NCI-H1694 treated with DMSO at 0.1 percent for 48 hours (cell line): ENCODE measurements around the gene FRAT2.
"Not testable (repeated sequence)": the region's sequence is repeated elsewhere in the genome, so short reads cannot be mapped to it uniquely, and the experiment has no call there.

Experiments
- DNase-seq: peaks from one replicate; lab custom pipeline; 2025; lab: John Stamatoyannopoulos, UW

Gene FRAT2

DNA sequence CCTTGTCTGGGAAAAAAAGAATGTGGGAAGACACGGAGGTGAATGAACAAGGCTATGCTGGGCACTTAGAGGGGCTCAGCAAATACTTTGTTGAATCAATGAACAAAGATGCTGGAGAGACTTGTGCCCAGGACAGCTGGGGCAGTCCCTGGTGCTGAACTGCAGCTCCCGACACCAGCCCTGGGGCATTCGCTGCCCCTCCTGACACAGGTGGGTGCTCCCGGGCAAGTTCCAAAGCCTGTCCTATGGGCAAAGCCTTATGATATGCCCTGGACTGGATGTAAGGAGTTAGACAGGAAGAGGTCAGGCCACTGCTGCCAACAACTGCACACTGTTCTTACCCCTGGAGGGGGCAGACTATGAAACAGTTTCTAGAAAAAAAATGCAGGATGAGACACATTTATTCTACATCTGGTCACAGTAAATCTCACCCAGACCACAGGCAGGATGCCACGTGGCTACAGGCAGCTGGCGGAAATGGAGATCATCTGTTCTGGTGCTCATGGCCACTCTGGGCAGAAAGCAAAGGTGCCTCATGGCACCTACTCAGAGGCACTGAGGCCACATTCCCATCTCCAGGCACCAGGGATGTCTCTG is 21.9 kb upstream of the FRAT2 start:
- no peak for DNase-seq

GRCh38 chr10:97355571-97355975 is 21.0 kb upstream of the FRAT2 start:
- no peak for DNase-seq

GRCh38 chr10:97353945-97354344 is 19.4 kb upstream of the FRAT2 start:
- no peak for DNase-seq

- DNase-seq = no peak
Measured at GRCh38 chr10:97349752-97350513, 15.4 kb upstream of the FRAT2 start.

DNA sequence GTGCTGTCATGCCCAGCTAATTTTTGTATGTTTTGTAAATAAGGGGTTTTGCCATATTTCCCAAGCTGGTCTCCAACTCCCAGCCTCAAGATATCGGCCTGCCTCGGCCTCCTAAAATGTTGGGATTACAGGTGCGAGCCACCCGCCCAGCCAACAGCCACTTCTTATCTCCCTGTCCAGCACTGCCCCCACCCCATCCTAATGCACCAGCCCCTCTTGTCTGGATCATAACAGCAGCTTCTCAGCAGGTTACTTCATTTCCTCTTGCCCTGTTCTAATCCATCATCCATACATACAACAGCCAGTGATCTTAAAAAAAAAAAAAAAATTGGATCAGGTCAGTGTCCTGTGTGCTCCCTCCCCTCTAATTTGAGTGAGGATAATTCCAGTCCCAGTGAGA is 12.8 kb upstream of the FRAT2 start:
- DNase-seq = no peak

DNA sequence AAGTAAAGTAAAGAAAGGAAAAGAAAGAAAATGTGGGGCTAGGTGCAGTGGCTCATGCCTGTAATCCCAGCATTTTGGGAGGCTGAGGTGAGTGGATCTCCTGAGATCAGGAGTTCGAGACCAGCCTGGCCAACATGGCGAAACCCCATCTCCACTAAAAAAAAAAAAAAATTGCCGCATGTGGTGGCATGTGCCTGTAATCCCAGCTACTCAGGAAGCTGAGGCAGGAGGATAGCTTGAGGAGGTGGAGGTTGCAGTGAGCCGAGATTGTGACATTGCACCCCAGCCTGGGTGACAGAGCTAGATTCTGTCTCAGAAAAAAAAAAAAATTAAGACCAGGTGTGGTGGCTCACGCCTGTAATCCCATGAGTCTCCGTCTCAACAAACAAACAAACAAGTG is 9.1 kb upstream of the FRAT2 start:
- not testable (repeated sequence) for DNase-seq

- no peak for DNase-seq
Measured at GRCh38 chr10:97341416-97341815, 6.9 kb upstream of the FRAT2 start.

- DNase-seq = no peak
Measured at GRCh38 chr10:97338041-97338440, 3.5 kb upstream of the FRAT2 start.

GRCh38 chr10:97336942-97337831 is 2.7 kb upstream of the FRAT2 start:
- no peak for DNase-seq

GRCh38 chr10:97336446-97336845 is 1.9 kb upstream of the FRAT2 start:
- DNase-seq = no peak

GRCh38 chr10:97336006-97336405 is 1.5 kb upstream of the FRAT2 start:
- DNase-seq = no peak

DNA sequence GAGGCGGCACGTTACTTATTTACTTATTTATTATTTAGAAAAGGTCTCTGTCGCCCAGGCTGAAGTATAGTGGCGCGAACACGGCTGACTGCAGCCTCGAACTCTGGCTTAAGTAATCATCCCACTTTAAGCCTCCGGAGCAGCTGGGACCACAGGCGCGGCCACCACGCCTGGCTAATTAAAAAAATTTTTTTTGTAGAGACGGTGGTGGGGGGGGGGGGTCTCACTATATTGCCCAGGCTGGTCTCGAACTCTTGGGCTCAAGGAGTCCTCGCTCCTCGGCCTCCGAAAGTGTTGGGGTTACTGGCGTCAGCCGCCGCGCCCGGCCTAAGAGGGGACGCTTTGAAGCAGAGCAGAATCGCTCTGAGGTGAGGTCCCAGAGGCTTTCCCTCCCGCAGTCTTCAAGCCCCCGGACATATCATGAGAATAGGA is 675 bp upstream of the FRAT2 start:
- no peak for DNase-seq

DNA sequence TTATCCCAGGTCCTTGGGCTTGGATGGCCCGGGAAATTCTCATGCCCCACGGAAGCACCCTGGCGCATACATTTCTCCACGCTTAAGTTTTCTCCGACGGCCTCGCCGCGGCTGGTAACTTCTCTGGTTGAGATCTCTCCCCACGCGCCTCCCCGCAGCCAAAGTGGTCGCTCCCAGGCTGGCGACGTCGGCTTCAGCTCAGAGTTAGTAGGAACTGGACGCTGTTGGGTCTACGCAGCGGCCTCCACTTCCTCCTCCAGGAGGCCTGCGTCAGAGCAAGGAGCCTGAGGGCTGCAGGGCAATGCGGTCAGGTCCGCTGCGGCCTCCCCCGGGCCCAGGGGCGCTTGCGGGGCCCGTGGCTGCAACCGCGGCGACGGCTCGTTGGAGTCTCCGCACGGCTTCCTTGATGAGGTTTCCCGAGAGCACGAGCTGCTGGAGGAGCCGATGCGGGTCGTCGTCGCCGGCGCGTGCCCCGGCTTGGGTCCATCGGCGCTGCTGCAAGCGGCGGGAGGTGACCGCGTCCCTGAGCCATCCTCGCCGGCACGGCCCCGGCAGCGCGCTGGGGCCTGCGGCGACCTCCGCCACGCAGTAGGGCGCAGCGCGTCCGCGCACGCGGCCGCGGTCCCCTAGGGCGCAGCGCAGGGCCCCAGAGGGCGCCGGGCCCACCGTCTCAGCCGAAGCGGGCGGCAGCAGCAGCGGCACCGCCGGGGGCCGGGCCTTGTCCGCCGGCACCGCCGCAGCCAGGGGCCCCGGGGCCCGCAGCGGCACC is 744 bp downstream of the FRAT2 start:
- DNase-seq = no peak

DNA sequence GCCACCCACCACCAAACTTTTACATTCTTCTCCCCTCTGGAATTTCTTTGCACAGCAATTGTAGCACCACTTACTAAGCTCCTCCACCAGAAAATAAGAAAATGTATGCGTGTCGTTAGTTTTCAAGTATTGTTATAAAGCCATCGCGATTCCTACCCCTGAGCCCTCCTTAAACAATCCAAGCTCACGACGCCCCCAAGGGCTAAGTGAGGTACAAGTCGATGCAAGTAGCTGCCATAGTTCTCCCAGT is 1.3 kb downstream of the FRAT2 start:
- DNase-seq = no peak

GRCh38 chr10:97332591-97333350 is 1.8 kb downstream of the FRAT2 start:
- DNase-seq = no peak

DNA sequence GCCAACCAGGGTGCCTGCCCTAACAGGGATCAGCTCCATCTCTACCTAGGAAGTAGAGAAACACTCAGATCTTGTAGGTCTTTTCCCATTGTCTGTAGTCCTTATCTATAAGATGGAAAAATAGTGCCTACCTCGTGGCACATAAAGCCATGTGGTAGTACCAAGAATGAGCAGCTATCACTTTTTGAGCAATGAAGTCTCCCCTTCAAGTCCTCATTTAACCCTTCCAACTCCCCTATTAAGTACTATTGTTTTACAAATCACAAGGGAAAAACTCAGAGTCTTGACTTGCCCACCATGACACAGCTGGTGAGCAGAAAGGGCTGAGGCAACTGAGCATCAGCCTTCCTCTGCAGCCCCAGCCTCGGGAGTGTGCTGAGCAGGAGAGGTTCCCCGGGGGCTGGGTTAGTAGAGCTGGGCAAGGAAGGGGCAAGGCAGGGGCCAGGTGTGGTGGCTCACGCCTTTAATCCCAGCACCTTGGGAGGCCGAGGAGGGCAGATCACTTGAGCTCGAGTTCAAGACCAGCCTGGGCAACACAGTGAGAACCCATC is 3.3 kb downstream of the FRAT2 start:
- no peak for DNase-seq

- DNase-seq = no peak
Measured at GRCh38 chr10:97329766-97330165, 4.8 kb downstream of the FRAT2 start.

- no peak for DNase-seq
Measured at GRCh38 chr10:97328646-97329453, 5.7 kb downstream of the FRAT2 start.

- DNase-seq = no peak
Measured at GRCh38 chr10:97327348-97328294, 6.9 kb downstream of the FRAT2 start.
